ENCODE data around the gene WDR89.

Gene WDR89

DNA sequence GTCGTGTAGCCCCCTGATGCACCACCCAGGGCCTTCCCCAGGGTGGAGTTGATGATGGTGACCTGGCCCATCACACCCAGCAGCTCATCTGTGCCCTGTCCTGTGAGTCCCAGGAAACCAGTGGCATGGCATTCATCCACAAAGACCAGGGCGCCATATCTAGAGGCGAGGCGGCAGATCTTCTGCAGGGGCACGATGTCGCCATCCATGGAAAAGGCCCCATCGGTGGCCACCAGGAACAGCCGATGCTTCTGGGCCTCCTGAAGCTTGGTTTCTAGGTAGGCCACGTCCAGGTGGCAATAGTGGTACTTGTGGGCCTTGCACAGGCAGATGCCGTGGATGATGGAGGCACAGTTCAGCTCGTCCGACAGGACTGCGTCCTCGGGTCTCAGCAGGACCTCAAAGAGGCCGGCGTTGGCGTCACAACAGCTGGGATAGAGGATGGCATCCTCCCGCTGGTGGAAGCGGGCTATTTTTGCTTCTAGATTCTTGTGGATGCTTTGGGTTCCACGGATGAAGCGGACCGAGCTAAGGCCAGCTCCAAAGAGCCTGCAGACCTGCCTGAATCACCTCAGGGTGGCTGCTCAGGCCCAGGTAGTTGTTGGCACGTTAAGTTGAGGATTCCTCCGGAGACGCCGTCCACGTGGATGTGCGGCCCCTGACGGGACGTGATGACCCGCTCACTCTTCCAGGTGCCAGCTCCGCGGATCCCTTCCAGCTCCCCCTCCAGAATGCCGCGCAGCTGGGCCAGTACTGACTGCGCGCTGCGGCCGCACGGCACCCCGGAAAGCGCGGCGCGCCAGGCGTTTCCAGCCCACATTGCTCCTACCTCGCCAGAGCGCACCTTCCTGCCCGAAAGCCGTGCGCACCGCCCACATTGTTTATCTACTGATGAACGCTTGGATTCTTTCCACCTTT is 47.0 kb downstream of the WDR89 start:
- no peak for TF ChIP-seq POLR2AphosphoS5 (IDR thresholded peaks at IDR 0.05; ENCODE audit: low read depth, low read length)
- no peak for TF ChIP-seq FOXP2 (optimal IDR thresholded peaks at IDR 0.05; ENCODE audit: borderline replicate concordance, extremely low read depth, extremely low read length, insufficient read depth)
- no peak for TF ChIP-seq SIN3A (IDR thresholded peaks at IDR 0.05; ENCODE audit: borderline replicate concordance, insufficient read depth, low read length)
- TF ChIP-seq TAF1 (IDR thresholded peaks at IDR 0.05; ENCODE audit: borderline replicate concordance, insufficient read depth, low read length): no peak
- TF ChIP-seq, protein P1, sequence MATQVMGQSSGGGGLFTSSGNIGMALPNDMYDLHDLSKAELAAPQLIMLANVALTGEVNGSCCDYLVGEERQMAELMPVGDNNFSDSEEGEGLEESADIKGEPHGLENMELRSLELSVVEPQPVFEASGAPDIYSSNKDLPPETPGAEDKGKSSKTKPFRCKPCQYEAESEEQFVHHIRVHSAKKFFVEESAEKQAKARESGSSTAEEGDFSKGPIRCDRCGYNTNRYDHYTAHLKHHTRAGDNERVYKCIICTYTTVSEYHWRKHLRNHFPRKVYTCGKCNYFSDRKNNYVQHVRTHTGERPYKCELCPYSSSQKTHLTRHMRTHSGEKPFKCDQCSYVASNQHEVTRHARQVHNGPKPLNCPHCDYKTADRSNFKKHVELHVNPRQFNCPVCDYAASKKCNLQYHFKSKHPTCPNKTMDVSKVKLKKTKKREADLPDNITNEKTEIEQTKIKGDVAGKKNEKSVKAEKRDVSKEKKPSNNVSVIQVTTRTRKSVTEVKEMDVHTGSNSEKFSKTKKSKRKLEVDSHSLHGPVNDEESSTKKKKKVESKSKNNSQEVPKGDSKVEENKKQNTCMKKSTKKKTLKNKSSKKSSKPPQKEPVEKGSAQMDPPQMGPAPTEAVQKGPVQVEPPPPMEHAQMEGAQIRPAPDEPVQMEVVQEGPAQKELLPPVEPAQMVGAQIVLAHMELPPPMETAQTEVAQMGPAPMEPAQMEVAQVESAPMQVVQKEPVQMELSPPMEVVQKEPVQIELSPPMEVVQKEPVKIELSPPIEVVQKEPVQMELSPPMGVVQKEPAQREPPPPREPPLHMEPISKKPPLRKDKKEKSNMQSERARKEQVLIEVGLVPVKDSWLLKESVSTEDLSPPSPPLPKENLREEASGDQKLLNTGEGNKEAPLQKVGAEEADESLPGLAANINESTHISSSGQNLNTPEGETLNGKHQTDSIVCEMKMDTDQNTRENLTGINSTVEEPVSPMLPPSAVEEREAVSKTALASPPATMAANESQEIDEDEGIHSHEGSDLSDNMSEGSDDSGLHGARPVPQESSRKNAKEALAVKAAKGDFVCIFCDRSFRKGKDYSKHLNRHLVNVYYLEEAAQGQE (IDR thresholded peaks at IDR 0.05; ENCODE audit: insufficient read depth in 1 of 2, low read depth in 2 of 2, low read length in 2 of 2): no peak

DNA sequence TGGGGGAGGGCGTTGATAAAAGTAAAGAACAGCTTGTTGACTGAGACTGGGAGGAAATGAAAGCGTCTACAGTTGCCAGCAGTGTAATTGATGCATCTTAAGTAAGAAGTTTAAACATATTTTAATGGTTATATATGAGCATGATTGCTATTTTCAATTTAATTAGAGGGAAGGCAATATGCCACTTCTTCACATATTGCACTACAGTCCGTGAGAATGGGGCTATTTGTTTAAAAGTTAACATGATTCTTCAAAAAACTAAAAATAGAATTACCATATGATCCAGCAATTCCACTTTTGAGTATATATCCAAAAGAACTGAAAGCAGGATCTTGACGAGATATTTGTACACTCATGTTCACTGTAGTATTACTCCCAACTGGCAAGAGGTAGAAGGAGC is 60.2 kb downstream of the WDR89 start:
- TF ChIP-seq FOXP2 (optimal IDR thresholded peaks at IDR 0.05; ENCODE audit: borderline replicate concordance, extremely low read depth, extremely low read length, insufficient read depth) (no peak), TAF1 (IDR thresholded peaks at IDR 0.05; ENCODE audit: borderline replicate concordance, insufficient read depth, low read length) (no peak), SIN3A (IDR thresholded peaks at IDR 0.05; ENCODE audit: borderline replicate concordance, insufficient read depth, low read length) (no peak), POLR2AphosphoS5 (IDR thresholded peaks at IDR 0.05; ENCODE audit: low read depth, low read length) (no peak)
- TF ChIP-seq, protein P1 (IDR thresholded peaks at IDR 0.05; ENCODE audit: insufficient read depth in 1 of 2, low read depth in 2 of 2, low read length in 2 of 2): no peak

DNA sequence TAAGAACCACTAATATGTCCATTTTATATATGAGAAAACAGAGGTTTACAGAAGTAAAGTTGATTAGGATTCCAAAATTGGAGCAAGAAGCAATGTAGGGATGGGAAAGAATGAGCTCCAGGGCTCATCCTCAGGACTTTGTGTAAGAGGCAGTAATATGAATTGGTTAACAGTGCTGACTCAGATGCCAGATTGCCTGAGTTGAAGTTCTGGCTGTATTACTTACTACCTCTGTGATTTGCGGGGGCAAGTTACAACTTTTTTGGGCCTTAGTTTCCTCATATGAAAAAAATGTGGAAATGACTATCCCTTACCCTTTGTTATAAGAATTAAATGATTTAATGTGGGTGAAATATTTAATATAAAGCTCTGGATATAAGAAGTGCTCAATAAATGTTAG is 63.4 kb downstream of the WDR89 start:
- no peak for TF ChIP-seq TAF1 (IDR thresholded peaks at IDR 0.05; ENCODE audit: borderline replicate concordance, insufficient read depth, low read length)
- TF ChIP-seq SIN3A (IDR thresholded peaks at IDR 0.05; ENCODE audit: borderline replicate concordance, insufficient read depth, low read length): no peak
- no peak for TF ChIP-seq FOXP2 (optimal IDR thresholded peaks at IDR 0.05; ENCODE audit: borderline replicate concordance, extremely low read depth, extremely low read length, insufficient read depth)
- TF ChIP-seq, protein P1 (IDR thresholded peaks at IDR 0.05; ENCODE audit: insufficient read depth in 1 of 2, low read depth in 2 of 2, low read length in 2 of 2): no peak
- no peak for TF ChIP-seq POLR2AphosphoS5 (IDR thresholded peaks at IDR 0.05; ENCODE audit: low read depth, low read length)

DNA sequence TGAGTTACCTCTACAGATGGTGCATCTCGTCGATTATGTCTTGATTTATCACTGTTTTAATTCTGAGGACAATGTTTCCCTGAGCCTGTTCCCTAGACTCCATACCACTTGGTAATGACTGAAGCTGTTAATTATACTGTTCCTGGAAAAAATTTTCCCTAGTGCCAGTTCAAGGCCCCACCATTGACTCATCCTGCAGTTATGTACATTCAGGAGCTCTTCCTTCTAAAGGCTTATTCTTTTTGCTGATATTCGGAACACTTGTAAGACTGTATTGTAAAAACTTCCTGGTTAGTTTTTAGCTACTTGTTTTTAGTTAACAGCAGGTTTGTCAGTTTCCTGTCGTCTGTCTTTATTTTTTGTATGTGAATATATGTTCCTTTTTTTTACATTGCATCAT is 68.1 kb downstream of the WDR89 start:
- TF ChIP-seq POLR2AphosphoS5 (IDR thresholded peaks at IDR 0.05; ENCODE audit: low read depth, low read length) (no peak), FOXP2 (optimal IDR thresholded peaks at IDR 0.05; ENCODE audit: borderline replicate concordance, extremely low read depth, extremely low read length, insufficient read depth) (no peak), SIN3A (IDR thresholded peaks at IDR 0.05; ENCODE audit: borderline replicate concordance, insufficient read depth, low read length) (no peak), TAF1 (IDR thresholded peaks at IDR 0.05; ENCODE audit: borderline replicate concordance, insufficient read depth, low read length) (no peak)
- TF ChIP-seq, protein P1 (IDR thresholded peaks at IDR 0.05; ENCODE audit: insufficient read depth in 1 of 2, low read depth in 2 of 2, low read length in 2 of 2): no peak
